NOMO-1 (cell line): ENCODE results near the gene DNMT1.

Experiments
- DNase-seq, 2 experiments: peaks; one replicate each; lab custom pipeline; 2025; ENCODE audit not compliant: unreplicated experiment in 2 of 2; lab: John Stamatoyannopoulos, UW

DNMT1 gene

GRCh38 chr19:10100163-10100785, 94.5 kb downstream of the DNMT1 start:
- DNase-seq, result no peak

GRCh38 chr19:10096615-10096963, 98.2 kb downstream of the DNMT1 start:
- DNase-seq, result no peak

GRCh38 chr19:10095948-10096614, 98.7 kb downstream of the DNMT1 start:
- DNase-seq, result peak; percentile 86 to 91

- no peak for DNase-seq
These were observed 99.2 kb downstream of the DNMT1 start for GRCh38 chr19:10095622-10095947.

- no peak for DNase-seq
These were observed 101.2 kb downstream of the DNMT1 start for GRCh38 chr19:10093295-10094186.

GRCh38 chr19:10092648-10093294, 102.0 kb downstream of the DNMT1 start:
- DNase-seq, result no peak

GRCh38 chr19:10091895-10092641, 102.7 kb downstream of the DNMT1 start:
- no peak for DNase-seq

GRCh38 chr19:10091370-10091687, 103.4 kb downstream of the DNMT1 start:
- no peak for DNase-seq

- DNase-seq, result no peak
These were observed 104.9 kb downstream of the DNMT1 start for GRCh38 chr19:10089801-10090375.

GRCh38 chr19:10088949-10089554, 105.7 kb downstream of the DNMT1 start:
- no peak for DNase-seq

- no peak for DNase-seq
These were observed 107.3 kb downstream of the DNMT1 start for GRCh38 chr19:10087296-10088061.

GRCh38 chr19:10086591-10087192, 108.1 kb downstream of the DNMT1 start:
- no peak for DNase-seq

GRCh38 chr19:10085641-10086590, 108.8 kb downstream of the DNMT1 start, which contains the start of gene SHFL:
Gene SHFL, plus strand, starts transcription at chr19:10086317. Its CDS starts 111 bp downstream, at chr19:10086428.
- peak; percentile 45 to 76 for DNase-seq

GRCh38 chr19:10084803-10085202, 110.0 kb downstream of the DNMT1 start:
- DNase-seq, result no peak

- DNase-seq, result no peak
These were observed 110.8 kb downstream of the DNMT1 start for GRCh38 chr19:10083911-10084310.
